Aorta (tissue), 5 donors: ENCODE results near the gene NRSN2. TPM values are rescaled to one million over a fixed set of nuclear protein-coding genes. Genes with fewer than 3 reads are reported as not detected.
A peak's percentile ranks its signal among the peaks of the same experiment; 100 is the strongest.

ENCODE experiments used
- ATAC-seq: fragments of 200-7000 bp; cut with Tn5 transposase; one replicate; pipeline ENCODE4 v1.9.1; 2022; ENCODE audit warnings: moderate library complexity; ENCODE audit not compliant: low FRiP score
- DNase-seq, 2 donors: peaks; one replicate each; pipeline ENCODE4 v3.0.0-alpha.2; 2020
- H3K27ac ChIP-seq, 2 donors: one replicate each; pipeline ENCODE4 v1.5.1; 2013; ENCODE audit warnings: low read length in 2 of 2, mild to moderate bottlenecking in 2 of 2, moderate library complexity in 2 of 2, control low read depth in 1 of 2, inconsistent platforms in 1 of 2, low read depth in 1 of 2
- H3K27me3 ChIP-seq, 2 donors: one replicate each; pipeline ENCODE4 v1.6.1; 2013; ENCODE audit warnings: control low read depth in 1 of 2, low read length in 1 of 2, mild to moderate bottlenecking in 1 of 2, moderate library complexity in 1 of 2; ENCODE audit not compliant: insufficient read depth in 2 of 2, control insufficient read depth in 1 of 2
- H3K36me3 ChIP-seq, 2 donors: one replicate each; pipeline ENCODE4 v1.6.1; 2013; ENCODE audit warnings: control low read depth in 1 of 2, low read length in 1 of 2, mild to moderate bottlenecking in 1 of 2; ENCODE audit not compliant: insufficient read depth in 2 of 2, control insufficient read depth in 1 of 2
- H3K4me1 ChIP-seq, 2 donors: one replicate each; pipeline ENCODE4 v1.6.1; 2013; ENCODE audit warnings: low read length in 2 of 2, control low read depth in 1 of 2, mild to moderate bottlenecking in 1 of 2, moderate library complexity in 1 of 2; ENCODE audit not compliant: insufficient read depth in 2 of 2, control insufficient read depth in 1 of 2
- H3K4me3 ChIP-seq, 2 donors: one replicate each; pipeline ENCODE4 v1.5.1; 2013; ENCODE audit warnings: low read length in 2 of 2, control low read depth in 1 of 2, mild to moderate bottlenecking in 1 of 2
- H3K9me3 ChIP-seq: one replicate; pipeline ENCODE4 v1.6.1; 2013; ENCODE audit warnings: mild to moderate bottlenecking, low read length; ENCODE audit not compliant: control insufficient read depth
- WGBS, 2 donors: extraction: QIAGEN DNeasy Blood & Tissue Kit; methylation state at CpG; one replicate each; pipeline ENCODE4 v1.1.7; 2013; 5-methylcytosine and 5-hydroxymethylcytosine counted together
- intact Hi-C, 2 donors: fragments of 100-400 bp; cut with DNase I; formaldehyde crosslinking; loops; one replicate each; pipeline versions ENCODE4 v1.14.2 to v1.15.0; 2022
- polyA plus RNA-seq, 2 donors: library from polyadenylated mRNA; stranded (reverse); fragments of 200-250 nt; gene quantifications; one replicate each; pipeline ENCODE4 v1.2.3, GENCODE V29; 2013
- total RNA-seq, 2 donors: library from RNA; stranded (reverse); fragmentation: NEBNext Ultra II Directional; extraction: Animal tissue kit (Norgen Biotek cat#: 25700); gene quantifications; one replicate each; pipeline ENCODE4 v1.2.1, GENCODE V29; 2021
- donor health status: healthy with polysubstance abuse.
- donor health status: Bipolar disorder and iron deficiency.
- donor health status: DM: no; HTN: no; CAD: no.
- donor health status: DM: no; HTN: no; CAD: no.
- donor health status: DM: yes; HTN: yes; CAD: no.

NRSN2 gene
- total and polyA plus RNA-seq, 4 donors: 12.0 to 40.6 (median 34.5) TPM

DNA sequence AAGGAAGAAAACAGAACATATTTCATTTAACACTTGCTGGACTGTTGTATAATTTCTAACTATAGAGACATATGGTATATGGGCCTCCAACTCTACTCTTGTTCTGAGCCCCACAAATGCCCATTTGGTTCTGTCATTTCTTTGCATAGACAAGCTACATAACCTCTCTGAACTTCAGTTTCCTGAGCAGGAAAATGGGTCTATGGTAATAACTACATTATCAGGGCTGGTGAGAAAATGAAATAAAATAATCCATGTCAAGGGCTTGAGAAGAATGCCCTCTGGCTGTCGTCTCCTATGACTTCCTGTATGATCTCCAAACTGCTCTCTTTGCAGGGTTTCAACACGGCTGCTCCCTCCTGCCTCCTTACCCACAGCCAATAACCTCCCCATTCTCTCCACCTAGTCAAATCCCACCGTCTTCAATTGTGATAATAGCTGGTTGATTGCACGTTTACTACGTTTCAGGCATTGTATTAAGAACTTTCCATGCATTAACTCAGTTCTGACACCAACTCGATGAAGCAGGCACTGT lies 37.5 kb upstream of the NRSN2 start:
- intact Hi-C loops: no loop called here

DNA sequence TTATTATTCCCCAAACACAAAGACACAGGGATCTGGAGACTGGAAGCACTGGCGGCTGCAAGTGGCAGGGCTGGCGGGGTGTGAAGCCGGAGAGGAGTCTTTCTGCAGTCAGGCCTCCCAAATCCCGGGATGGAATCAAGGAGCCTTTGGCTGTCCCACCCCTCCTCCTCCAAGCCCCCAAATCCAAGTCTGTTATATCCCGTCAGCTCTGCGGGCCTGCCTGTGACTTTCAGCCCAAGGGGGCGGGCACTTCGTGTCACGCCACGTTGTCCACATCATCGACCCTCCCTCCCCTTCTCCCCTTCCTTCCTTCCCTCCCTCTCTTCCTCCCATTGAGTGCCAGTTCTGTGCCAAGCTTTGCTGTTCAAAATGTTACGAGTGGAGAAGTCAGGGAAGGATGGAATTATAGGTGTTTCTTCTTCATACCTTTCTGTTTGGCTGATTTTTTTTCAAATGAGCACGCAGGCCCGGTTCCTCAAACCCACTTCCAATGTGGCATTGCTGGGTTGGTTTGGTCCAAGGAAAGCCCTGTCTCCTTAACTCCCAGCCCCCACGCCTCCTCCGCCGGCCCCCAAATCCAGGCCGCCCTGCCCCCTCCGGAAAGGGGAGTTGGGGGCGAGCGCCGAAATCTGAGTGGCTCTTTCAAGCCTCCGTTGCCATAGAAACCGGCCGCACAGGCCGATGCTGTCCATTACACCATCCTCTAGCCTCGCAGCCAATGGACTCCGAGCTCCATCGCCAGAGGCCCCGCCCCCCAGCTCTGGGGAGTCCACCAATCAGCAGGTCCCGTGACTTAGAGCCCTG lies 36.9 kb upstream of the NRSN2 start:
- no peaks in the 10 kb centered on the region for H3K27me3 ChIP-seq
- H3K9me3 ChIP-seq: no peaks in the 10 kb centered on the region
- no peaks in the 10 kb centered on the region for H3K4me1 ChIP-seq
- ATAC-seq (peak; percentile 100), DNase-seq (peak; percentile 98 to 99)
- intact Hi-C loops: no loop called here
- 0 to 2% methylated on average over 31 of the region's 31 CpGs for WGBS, 2 donors
- peak overlapping the region in 1 of 2 donors; percentile 73 for H3K27ac ChIP-seq
- no peaks in the 10 kb centered on the region for H3K36me3 ChIP-seq
- peak overlapping the region; percentile 33 to 56 for H3K4me3 ChIP-seq

More for the DNA sequence above, 37.5 kb upstream of the NRSN2 start:
- ATAC-seq (peak; percentile 31), DNase-seq (no peak)
- Histone ChIP-seq H3K9me3 (no peaks in the 10 kb centered on the region), H3K4me3 (no peak overlapping the region), H3K27ac (peak overlapping the region in 1 of 2 donors; percentile 73), H3K27me3 (no peaks in the 10 kb centered on the region), H3K4me1 (no peaks in the 10 kb centered on the region), H3K36me3 (no peaks in the 10 kb centered on the region)
- WGBS, 2 donors: 1 to 4% methylated on average over 6 of the region's 6 CpGs

DNA sequence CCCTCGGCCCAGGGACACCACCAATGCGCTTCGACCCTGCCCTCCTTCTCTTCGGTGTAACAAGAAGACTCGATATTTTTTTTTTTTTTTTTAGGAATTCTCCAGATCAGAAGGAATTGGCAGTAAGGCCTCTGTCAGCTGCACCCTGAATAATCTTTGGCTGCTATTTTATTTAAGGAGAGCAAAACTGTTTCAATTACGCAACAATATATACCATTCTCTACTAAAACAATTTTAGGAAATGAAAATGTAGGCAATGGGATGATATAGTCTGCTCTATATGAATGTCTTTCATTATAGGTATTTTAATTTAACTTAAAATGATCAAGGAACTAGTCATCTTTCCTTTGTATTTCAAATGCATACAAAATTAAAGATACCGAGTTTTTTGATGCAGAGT lies 36.3 kb upstream of the NRSN2 start:
- intact Hi-C loops: no loop called here
- H3K27ac ChIP-seq: no peak overlapping the region
- DNase-seq: no peak
- H3K9me3 ChIP-seq: no peaks in the 10 kb centered on the region
- H3K4me3 ChIP-seq: no peak overlapping the region
- no peaks in the 10 kb centered on the region for H3K4me1 ChIP-seq
- no peak for ATAC-seq
- 4% methylated on average over 7 of the region's 7 CpGs for WGBS, 2 donors
- H3K27me3 ChIP-seq: no peaks in the 10 kb centered on the region
- no peaks in the 10 kb centered on the region for H3K36me3 ChIP-seq

DNA sequence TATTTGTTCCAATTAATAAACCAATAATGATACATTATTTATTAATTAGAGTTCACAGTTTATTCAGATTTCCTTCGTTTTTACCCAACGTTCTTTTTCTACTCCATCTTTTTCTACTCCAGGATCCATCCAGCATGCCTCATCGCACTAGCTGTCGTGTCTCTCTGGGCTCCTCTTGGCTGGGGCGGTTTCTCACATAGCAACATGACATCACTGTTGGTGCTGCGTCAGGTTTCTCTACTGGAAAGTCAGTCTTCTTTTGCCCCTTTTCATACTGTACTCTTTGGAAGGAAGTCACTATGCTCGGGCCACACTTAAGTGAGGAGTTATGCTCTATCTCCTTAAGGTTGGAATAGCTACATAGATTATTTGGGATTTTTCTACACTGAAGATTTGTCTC lies 35.3 kb upstream of the NRSN2 start:
- Histone ChIP-seq H3K4me1 (no peaks in the 10 kb centered on the region), H3K27ac (no peak overlapping the region), H3K4me3 (no peak overlapping the region), H3K9me3 (no peaks in the 10 kb centered on the region), H3K36me3 (no peaks in the 10 kb centered on the region), H3K27me3 (no peaks in the 10 kb centered on the region)
- WGBS, 2 donors: 86 to 90% methylated on average over 7 of the region's 7 CpGs
- intact Hi-C loops: no loop called here
- no peak for DNase-seq
- ATAC-seq: no peak

DNA sequence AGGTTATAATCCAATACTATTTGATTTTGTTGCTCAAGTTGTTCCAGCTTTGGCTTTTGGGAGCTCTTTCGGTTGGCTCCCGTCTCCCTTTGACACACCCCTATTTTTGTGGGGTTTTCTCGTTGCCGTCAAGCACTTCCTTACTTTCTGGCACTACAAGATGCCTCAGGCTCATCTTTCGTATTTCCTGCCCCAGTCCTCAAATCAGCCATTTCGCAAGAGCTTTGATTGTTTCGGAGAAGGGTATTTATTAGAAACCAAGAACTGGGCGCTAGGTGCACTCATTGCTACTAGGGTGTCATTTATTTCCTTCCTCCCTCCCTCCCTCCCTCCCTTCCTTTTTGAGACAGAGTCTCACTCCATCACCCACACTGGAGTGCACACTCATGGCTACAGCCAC lies 34.8 kb upstream of the NRSN2 start:
- DNase-seq: no peak
- WGBS, 2 donors: 92% methylated on average over 8 of the region's 8 CpGs
- H3K9me3 ChIP-seq: no peaks in the 10 kb centered on the region
- ATAC-seq: no peak
- H3K27me3 ChIP-seq: no peaks in the 10 kb centered on the region
- intact Hi-C loops: no loop called here
- H3K27ac ChIP-seq: no peak overlapping the region
- no peaks in the 10 kb centered on the region for H3K4me1 ChIP-seq
- no peak overlapping the region for H3K4me3 ChIP-seq
- H3K36me3 ChIP-seq: no peaks in the 10 kb centered on the region

DNA sequence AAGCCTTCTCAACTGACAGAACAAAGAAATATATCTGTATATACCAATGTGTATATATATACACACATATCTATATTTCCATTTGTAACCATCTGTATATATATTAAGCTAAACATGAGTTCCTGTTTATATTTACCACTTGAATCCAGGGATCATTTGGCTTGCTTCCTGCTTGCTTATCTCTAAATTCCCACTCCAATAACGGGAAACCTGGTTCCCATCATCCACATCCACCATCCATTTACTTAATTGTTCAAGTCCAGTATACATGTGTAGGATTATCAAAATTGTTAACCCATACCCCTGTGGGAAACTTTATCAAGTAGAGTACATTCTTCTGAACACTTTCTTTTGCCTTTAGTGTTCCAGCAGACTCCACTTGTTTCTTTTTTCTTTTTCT lies 34.0 kb upstream of the NRSN2 start:
- DNase-seq (no peak), ATAC-seq (no peak)
- WGBS, 2 donors: 68 to 69% methylated on average over 1 of the region's 1 CpG
- Histone ChIP-seq H3K4me3 (no peak overlapping the region), H3K9me3 (no peaks in the 10 kb centered on the region), H3K4me1 (no peaks in the 10 kb centered on the region), H3K27ac (no peak overlapping the region), H3K27me3 (no peaks in the 10 kb centered on the region), H3K36me3 (no peaks in the 10 kb centered on the region)
- intact Hi-C loops: no loop called here

DNA sequence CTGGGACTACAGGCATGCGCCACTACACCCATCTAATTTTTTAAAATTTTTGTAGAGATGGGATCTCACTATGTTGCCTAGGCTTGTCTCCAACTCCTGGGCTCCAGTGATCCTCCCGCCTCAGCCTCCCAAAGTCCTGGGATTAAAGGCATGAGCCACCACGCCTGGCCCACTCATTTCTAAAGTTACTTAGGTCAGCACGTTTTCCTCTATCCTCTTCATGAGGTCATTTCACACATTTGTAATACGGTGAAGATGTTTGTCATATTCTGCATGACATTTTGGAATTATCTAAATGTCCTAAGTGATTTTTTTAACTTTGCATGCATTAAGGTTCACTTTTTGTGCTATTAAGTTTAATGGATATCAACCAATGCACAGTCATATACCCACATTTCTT lies 33.5 kb upstream of the NRSN2 start:
- intact Hi-C loops: no loop called here
- Histone ChIP-seq H3K4me3 (no peak overlapping the region), H3K36me3 (no peaks in the 10 kb centered on the region), H3K27ac (no peak overlapping the region), H3K9me3 (no peaks in the 10 kb centered on the region), H3K27me3 (no peaks in the 10 kb centered on the region), H3K4me1 (no peaks in the 10 kb centered on the region)
- 91 to 93% methylated on average over 5 of the region's 5 CpGs for WGBS, 2 donors
- DNase-seq (no peak), ATAC-seq (no peak)

DNA sequence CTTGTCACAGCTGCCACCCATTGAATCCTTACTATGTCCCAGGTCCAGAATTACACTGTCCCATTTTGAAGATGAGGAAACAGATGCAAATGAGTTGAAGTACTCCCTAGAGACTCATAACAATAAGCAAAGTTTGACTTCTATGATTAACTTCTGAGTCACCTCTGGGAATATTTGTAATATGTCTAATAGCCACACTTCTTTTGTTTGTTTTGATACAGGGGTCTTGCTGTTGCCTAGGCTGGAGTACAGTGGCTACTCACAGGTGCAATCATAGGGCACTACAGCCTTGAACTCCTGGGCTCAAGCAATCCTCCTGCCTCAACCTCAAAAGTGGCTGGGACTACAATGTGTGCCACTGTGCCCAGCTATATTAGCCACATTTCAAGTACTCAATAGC lies 33.0 kb upstream of the NRSN2 start:
- Histone ChIP-seq H3K4me1 (no peaks in the 10 kb centered on the region), H3K9me3 (no peaks in the 10 kb centered on the region), H3K27me3 (no peaks in the 10 kb centered on the region), H3K27ac (no peak overlapping the region), H3K4me3 (no peak overlapping the region), H3K36me3 (no peaks in the 10 kb centered on the region)
- DNase-seq (no peak), ATAC-seq (no peak)
- intact Hi-C loops: no loop called here
